ENCODE data around the gene NOTCH1.

NOTCH1 gene

DNA sequence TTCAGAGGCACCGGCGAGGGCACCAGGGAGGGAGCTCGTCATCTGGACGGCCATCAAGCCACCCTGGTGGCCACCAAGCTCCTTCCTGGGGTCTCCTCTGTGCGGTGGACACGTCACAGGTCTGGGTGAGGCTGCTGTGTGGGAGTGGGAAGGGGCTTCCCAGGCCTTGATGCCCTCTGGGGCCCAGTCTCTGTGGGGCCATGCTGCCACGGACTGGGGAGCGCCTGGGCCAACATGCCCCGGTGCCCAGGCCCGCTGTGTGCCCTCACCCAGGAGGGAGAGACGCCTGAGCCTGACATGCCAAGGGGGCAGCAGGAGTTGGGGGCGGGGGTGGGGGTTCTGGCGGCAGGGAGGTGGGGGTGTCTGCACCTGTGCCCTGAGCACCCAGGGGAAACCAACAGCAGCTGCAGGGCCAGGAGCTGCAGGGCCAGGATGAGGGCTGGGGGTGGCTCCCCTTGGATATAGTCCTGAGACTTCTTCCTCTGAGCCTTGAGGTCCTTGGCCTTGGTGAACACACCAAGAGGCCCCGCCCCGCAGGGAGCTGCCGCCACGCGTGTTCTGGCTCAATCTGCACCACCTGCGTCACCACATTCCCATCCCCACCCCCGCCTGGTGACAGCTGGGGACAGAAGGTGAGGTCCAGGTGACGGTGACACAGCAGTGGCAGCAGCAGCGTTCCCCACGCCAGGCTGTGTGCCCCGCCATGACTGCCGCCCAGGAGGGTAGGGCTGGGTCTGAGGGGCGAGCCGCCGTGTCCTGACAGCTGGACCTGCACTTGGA is 47.7 kb downstream of the NOTCH1 start:
- Histone ChIP-seq H3K4me1 (ENCODE audit: control insufficient read depth in 1 of 2, insufficient read depth in 2 of 2, low read length in 2 of 2) (peaks cover 0 to 5% of the 10 kb centered on the region in 2 donors), H3K36me3 (ENCODE audit: control insufficient read depth in 1 of 2, insufficient read depth in 2 of 2, low read length in 2 of 2) (peaks cover 11 to 81% of the 10 kb centered on the region in 2 donors), H3K27me3 (ENCODE audit: low read depth, low read length) (no peaks in the 10 kb centered on the region), H3K9me3 (ENCODE audit: control insufficient read depth in 1 of 2, low read length in 2 of 2) (no peaks in the 10 kb centered on the region), H3K4me3 (ENCODE audit: low read depth in 1 of 2, low read length in 2 of 2) (no peak overlapping the region), H3K27ac (ENCODE audit: low read length) (no peak overlapping the region)

DNA sequence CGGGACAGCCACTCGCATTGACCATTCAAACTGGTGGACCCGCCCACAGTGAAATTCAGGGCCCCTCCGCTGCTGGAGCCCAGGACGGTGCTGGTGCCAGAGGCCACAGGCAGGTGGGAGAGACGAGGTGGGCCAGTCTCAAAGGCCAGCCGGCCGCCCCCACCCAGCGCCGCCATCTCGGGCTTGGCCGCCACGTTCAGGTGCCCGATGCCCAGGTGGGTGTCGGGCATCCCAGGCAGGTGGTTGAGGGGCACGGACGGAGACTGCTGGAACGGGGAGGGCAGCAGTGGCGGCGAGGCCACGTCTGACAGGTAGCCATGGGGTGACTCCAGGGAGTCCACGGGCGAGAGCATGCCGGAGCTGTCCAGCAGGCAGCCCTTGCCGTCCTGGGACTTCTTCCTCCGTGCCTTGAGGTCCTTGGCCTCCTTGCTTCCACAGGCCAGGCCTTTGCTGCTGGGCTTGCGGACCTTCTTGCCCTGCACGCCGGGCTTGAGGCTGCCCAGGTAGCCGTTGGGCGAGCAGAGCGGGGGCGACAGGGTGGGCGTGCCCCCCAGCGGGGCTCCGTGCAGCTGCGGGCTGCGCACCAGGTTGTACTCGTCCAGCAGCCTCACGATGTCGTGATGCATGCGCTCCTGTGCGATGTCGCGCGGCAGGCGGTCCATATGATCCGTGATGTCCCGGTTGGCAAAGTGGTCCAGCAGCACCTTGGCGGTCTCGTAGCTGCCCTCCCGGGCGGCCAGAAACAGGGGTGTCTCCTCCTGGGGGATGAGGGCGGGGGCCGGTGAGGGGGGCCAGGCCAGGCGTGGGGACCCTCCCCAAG is 48.8 kb downstream of the NOTCH1 start:
- Histone ChIP-seq H3K27ac (ENCODE audit: low read length) (no peak overlapping the region), H3K4me1 (ENCODE audit: control insufficient read depth in 1 of 2, insufficient read depth in 2 of 2, low read length in 2 of 2) (peaks cover 0 to 5% of the 10 kb centered on the region in 2 donors), H3K36me3 (ENCODE audit: control insufficient read depth in 1 of 2, insufficient read depth in 2 of 2, low read length in 2 of 2) (peaks cover 11 to 70% of the 10 kb centered on the region in 2 donors), H3K9me3 (ENCODE audit: control insufficient read depth in 1 of 2, low read length in 2 of 2) (no peaks in the 10 kb centered on the region), H3K27me3 (ENCODE audit: low read depth, low read length) (no peaks in the 10 kb centered on the region), H3K4me3 (ENCODE audit: low read depth in 1 of 2, low read length in 2 of 2) (no peak overlapping the region)

DNA sequence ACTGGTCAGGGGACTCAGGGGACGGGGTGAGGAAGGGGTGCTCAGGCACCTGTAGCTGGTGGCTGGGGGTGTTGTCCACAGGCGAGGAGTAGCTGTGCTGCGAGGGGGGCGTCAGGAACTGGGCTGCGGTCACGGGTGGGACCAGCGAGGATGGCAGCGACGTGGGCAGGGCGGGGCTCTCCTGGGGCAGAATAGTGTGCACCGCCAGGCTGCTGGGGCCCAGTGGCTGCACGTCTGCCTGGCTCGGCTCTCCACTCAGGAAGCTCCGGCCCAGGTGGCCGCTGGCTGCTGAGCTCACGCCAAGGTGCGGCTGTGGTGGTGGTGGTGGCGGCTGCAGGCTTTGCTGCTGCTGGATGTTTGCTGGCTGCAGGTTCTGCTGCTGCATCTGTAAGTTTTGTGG is 49.7 kb downstream of the NOTCH1 start:
- no peaks in the 10 kb centered on the region for H3K9me3 ChIP-seq (ENCODE audit: control insufficient read depth in 1 of 2, low read length in 2 of 2)
- no peaks in the 10 kb centered on the region for H3K27me3 ChIP-seq (ENCODE audit: low read depth, low read length)
- H3K4me1 ChIP-seq (ENCODE audit: control insufficient read depth in 1 of 2, insufficient read depth in 2 of 2, low read length in 2 of 2), result peaks cover 0 to 5% of the 10 kb centered on the region in 2 donors
- no peak overlapping the region for H3K27ac ChIP-seq (ENCODE audit: low read length)
- peaks cover 11 to 62% of the 10 kb centered on the region in 2 donors for H3K36me3 ChIP-seq (ENCODE audit: control insufficient read depth in 1 of 2, insufficient read depth in 2 of 2, low read length in 2 of 2)
- H3K4me3 ChIP-seq (ENCODE audit: low read depth in 1 of 2, low read length in 2 of 2), result no peak overlapping the region

DNA sequence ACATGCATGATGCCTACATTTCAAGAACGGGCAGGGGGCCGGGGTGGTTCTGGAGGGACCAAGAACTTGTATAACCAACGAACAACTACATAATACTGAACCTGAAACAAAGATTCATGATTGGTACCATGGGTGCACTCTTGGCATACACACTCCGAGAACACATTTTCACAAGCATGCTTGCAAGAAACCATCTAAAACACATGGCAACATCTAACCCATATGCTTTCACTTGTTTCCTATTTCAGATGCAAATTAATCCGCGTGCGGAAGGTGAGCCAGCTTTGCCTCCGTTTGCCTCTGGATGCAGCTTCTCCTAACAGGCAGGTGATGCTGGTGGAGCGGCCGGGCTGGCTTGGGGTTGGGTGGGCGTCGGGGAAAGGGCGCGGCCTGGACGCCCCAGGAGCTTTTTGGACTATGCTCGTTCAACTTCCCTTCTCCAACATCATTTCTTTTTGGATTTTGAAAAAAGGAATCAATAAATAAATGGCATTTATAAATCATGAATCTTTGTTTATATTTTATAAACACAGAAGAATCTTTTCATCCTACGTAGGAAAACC is 50.5 kb downstream of the NOTCH1 start:
- H3K4me1 ChIP-seq (ENCODE audit: control insufficient read depth in 1 of 2, insufficient read depth in 2 of 2, low read length in 2 of 2), result peaks cover 0 to 5% of the 10 kb centered on the region in 2 donors
- H3K27me3 ChIP-seq (ENCODE audit: low read depth, low read length), result no peaks in the 10 kb centered on the region
- H3K9me3 ChIP-seq (ENCODE audit: control insufficient read depth in 1 of 2, low read length in 2 of 2), result no peaks in the 10 kb centered on the region
- no peak overlapping the region for H3K27ac ChIP-seq (ENCODE audit: low read length)
- no peak overlapping the region for H3K4me3 ChIP-seq (ENCODE audit: low read depth in 1 of 2, low read length in 2 of 2)
- peaks cover 11 to 53% of the 10 kb centered on the region in 2 donors for H3K36me3 ChIP-seq (ENCODE audit: control insufficient read depth in 1 of 2, insufficient read depth in 2 of 2, low read length in 2 of 2)

DNA sequence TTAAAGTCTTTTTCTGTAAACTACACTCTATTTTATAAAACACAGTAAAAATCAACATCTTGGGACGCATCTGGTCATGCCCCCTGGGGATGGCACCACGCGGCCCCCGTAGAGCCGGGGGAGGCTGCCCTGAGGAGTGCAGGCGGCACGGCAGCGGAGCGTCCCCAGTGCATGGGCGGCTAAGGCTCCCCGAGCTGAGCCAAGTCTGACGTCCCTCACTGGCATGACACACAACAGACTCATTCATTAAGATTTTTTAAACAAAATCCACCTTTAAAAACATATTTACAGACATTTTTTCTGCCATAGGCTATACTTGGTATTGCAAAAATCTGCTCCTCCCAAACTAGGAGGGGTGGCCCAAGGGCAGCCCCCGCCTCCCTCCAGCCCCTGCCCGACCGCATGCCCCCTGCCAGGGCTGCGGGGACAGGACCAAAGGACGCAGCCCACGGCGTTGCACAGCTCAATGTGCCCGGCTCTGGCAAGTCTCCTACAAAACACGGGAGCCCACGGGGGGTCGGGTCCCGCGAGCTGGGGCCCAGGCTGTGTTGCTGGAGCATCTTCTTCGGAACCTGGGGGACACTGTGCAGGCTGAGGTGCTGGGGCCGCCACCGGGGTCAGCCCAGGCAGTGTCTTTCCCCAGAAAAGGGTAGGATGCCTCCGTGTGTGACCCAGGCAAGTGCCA is 51.2 kb downstream of the NOTCH1 start:
- H3K9me3 ChIP-seq (ENCODE audit: control insufficient read depth in 1 of 2, low read length in 2 of 2), result no peaks in the 10 kb centered on the region
- H3K27me3 ChIP-seq (ENCODE audit: low read depth, low read length), result no peaks in the 10 kb centered on the region
- H3K27ac ChIP-seq (ENCODE audit: low read length), result no peak overlapping the region
- peaks cover 11 to 47% of the 10 kb centered on the region in 2 donors for H3K36me3 ChIP-seq (ENCODE audit: control insufficient read depth in 1 of 2, insufficient read depth in 2 of 2, low read length in 2 of 2)
- no peak overlapping the region for H3K4me3 ChIP-seq (ENCODE audit: low read depth in 1 of 2, low read length in 2 of 2)
- H3K4me1 ChIP-seq (ENCODE audit: control insufficient read depth in 1 of 2, insufficient read depth in 2 of 2, low read length in 2 of 2), result peaks cover 0 to 5% of the 10 kb centered on the region in 2 donors

DNA sequence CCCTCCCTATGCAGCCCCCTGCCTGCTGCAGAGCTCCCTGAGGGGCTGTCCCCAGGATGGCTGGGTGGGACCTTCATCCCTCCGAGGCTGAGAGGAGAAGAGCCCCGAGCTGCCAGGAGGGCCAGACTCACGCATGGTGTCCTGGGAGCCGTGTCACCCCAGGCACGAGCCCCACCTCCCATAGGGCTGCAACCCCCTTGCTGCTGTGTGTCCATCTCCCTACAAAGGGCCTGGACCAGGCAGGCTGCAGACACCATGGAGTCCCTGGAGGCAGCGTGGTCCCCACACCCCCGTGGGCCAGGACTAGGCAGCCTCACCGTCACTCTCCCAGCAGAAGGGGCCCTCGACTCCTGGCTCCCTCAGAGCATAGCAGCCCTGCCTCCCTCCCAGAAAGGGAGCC is 51.8 kb downstream of the NOTCH1 start:
- no peak overlapping the region for H3K27ac ChIP-seq (ENCODE audit: low read length)

DNA sequence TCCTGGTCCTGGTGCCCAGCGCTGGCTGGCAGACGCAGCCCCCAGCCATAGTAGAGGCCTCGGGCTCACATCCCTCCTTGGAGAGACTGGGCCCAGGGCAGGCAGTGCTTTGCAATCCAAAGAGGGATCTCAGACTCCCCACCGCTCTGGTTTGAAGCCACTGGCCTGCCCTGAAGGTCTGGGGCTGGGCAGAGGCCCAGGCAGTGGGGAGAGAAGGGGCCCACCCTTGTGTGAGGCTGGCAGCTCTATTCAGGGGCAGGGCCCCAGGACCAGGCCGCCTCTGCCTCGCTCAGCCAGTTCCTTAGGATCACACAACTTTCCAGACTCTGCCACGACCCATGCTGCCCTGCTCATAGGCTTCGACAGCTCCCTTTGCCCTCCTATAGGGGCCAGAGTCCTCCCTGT is 52.3 kb downstream of the NOTCH1 start:
- Histone ChIP-seq H3K36me3 (ENCODE audit: control insufficient read depth in 1 of 2, insufficient read depth in 2 of 2, low read length in 2 of 2) (peaks cover 3 to 36% of the 10 kb centered on the region in 2 donors), H3K27ac (ENCODE audit: low read length) (no peak overlapping the region), H3K4me3 (ENCODE audit: low read depth in 1 of 2, low read length in 2 of 2) (no peak overlapping the region), H3K27me3 (ENCODE audit: low read depth, low read length) (no peaks in the 10 kb centered on the region), H3K9me3 (ENCODE audit: control insufficient read depth in 1 of 2, low read length in 2 of 2) (no peaks in the 10 kb centered on the region), H3K4me1 (ENCODE audit: control insufficient read depth in 1 of 2, insufficient read depth in 2 of 2, low read length in 2 of 2) (peaks cover 0 to 5% of the 10 kb centered on the region in 2 donors)

More for the DNA sequence above, 51.8 kb downstream of the NOTCH1 start:
- H3K36me3 ChIP-seq (ENCODE audit: control insufficient read depth in 1 of 2, insufficient read depth in 2 of 2, low read length in 2 of 2), result peaks cover 6 to 40% of the 10 kb centered on the region in 2 donors
- H3K27me3 ChIP-seq (ENCODE audit: low read depth, low read length), result no peaks in the 10 kb centered on the region
- H3K9me3 ChIP-seq (ENCODE audit: control insufficient read depth in 1 of 2, low read length in 2 of 2), result no peaks in the 10 kb centered on the region
- no peak overlapping the region for H3K4me3 ChIP-seq (ENCODE audit: low read depth in 1 of 2, low read length in 2 of 2)
- peaks cover 0 to 5% of the 10 kb centered on the region in 2 donors for H3K4me1 ChIP-seq (ENCODE audit: control insufficient read depth in 1 of 2, insufficient read depth in 2 of 2, low read length in 2 of 2)

DNA sequence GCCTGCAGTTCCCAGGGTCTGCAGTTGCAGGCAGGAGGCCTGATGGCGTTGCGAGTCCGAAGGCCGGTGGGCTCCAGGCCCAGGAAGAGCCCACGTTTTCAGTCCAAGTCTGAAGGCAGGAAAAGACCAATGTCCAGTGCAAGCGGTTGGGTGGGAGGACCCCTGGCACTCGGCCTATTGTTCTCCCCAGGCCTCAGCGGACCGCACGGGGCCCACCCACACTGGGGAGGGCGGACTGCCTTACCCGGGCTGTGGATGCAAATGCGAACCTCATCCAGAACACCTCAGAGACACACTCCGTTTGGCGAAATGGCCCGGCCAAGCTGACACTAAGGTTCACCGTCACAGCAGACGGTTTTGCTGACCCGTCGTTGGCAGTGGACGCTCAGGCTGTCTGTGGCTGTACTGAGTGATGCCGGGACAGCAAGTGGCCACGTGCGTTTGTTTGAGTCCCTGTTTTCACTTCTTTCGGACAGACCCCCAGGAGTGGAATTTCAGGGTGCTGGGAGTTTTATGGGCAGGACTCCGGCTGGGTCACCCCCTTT is 52.8 kb downstream of the NOTCH1 start:
- H3K27ac ChIP-seq (ENCODE audit: low read length), result no peak overlapping the region
- peaks cover 0 to 5% of the 10 kb centered on the region in 2 donors for H3K4me1 ChIP-seq (ENCODE audit: control insufficient read depth in 1 of 2, insufficient read depth in 2 of 2, low read length in 2 of 2)
- H3K36me3 ChIP-seq (ENCODE audit: control insufficient read depth in 1 of 2, insufficient read depth in 2 of 2, low read length in 2 of 2), result peaks cover 0 to 30% of the 10 kb centered on the region in 2 donors
- no peaks in the 10 kb centered on the region for H3K9me3 ChIP-seq (ENCODE audit: control insufficient read depth in 1 of 2, low read length in 2 of 2)
- no peak overlapping the region for H3K4me3 ChIP-seq (ENCODE audit: low read depth in 1 of 2, low read length in 2 of 2)
- no peaks in the 10 kb centered on the region for H3K27me3 ChIP-seq (ENCODE audit: low read depth, low read length)

DNA sequence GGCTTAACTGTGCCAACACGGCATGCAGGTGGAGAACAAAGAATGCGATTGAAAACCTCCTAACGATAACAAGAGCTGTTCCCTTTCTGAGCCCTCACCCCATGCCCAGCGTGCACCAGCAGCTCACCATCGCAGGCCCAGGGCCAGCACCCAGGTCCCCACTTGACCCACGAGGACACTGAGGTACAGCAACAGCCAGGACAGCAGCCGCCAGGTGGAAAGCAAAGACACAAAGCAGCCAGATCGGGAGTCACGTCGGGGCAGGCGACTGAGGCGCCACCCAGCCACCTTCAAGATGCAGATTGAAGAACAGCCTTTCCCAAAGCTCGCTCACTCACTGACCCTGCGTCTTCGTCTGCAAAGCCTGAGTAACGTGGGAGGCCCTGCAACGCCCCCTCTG is 56.1 kb downstream of the NOTCH1 start:
- Histone ChIP-seq H3K27ac (ENCODE audit: low read length) (no peak overlapping the region), H3K4me3 (ENCODE audit: low read depth in 1 of 2, low read length in 2 of 2) (no peak overlapping the region), H3K27me3 (ENCODE audit: low read depth, low read length) (no peaks in the 10 kb centered on the region), H3K36me3 (ENCODE audit: control insufficient read depth in 1 of 2, insufficient read depth in 2 of 2, low read length in 2 of 2) (peaks cover 0 to under 1% of the 10 kb centered on the region in 2 donors), H3K4me1 (ENCODE audit: control insufficient read depth in 1 of 2, insufficient read depth in 2 of 2, low read length in 2 of 2) (peaks cover 0 to 6% of the 10 kb centered on the region in 2 donors), H3K9me3 (ENCODE audit: control insufficient read depth in 1 of 2, low read length in 2 of 2) (no peaks in the 10 kb centered on the region)

DNA sequence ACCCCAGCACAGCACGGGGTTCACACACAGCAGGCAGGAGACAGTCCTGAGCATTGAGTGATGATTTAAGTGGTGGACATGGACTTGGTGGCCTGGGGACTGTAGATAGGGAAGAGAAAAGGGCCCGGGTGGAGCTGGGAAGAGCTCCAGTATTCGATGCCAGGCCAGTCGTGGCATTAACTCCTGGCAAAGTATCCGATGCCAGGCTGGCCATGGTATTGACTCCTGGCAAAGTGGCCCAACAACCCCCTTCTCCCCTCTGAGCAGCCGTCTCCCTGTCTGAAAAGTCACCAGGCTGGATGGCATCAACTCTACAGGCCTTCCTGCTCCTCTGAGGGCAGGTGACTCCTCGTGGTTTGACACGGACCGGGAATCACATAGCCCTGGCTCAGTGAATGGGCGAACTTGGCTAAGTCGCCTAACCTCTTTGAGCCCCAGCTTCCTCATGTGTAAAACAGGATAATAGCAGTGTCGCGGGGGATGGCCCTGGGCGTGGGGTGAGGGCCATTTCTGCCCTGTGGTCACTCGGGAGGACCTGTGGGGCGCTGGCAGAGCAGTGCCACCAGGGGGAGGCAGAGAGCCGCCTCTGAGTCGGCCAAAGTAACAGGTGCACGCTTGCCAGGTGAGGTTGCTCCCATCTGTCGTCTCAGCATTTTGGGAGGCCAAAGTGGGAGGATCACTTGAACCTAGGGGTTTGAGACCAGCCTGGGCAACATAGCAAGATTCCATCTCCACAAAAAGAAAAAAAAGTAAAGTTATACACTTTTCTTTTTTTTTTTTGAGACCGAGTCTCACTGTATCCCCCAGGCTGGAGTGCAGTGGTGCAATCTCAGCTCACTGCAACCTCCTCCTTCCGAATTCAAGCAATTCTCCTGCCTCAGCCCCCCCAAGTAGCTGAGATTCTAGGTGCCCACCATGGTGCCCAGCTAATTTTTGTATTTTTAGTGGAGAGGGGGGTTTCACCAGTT is 57.3 kb downstream of the NOTCH1 start:
- no peak overlapping the region for H3K27ac ChIP-seq (ENCODE audit: low read length)
- peaks cover 0 to 11% of the 10 kb centered on the region in 2 donors for H3K4me1 ChIP-seq (ENCODE audit: control insufficient read depth in 1 of 2, insufficient read depth in 2 of 2, low read length in 2 of 2)
- no peak overlapping the region for H3K4me3 ChIP-seq (ENCODE audit: low read depth in 1 of 2, low read length in 2 of 2)
- no peaks in the 10 kb centered on the region for H3K27me3 ChIP-seq (ENCODE audit: low read depth, low read length)
- H3K36me3 ChIP-seq (ENCODE audit: control insufficient read depth in 1 of 2, insufficient read depth in 2 of 2, low read length in 2 of 2), result peaks cover 0 to under 1% of the 10 kb centered on the region in 2 donors
- H3K9me3 ChIP-seq (ENCODE audit: control insufficient read depth in 1 of 2, low read length in 2 of 2), result no peaks in the 10 kb centered on the region
